Measurements from ENCODE around the gene MTCH1. TPM values are rescaled to one million over a fixed set of nuclear protein-coding genes. Genes with fewer than 3 reads are reported as not detected.

The MTCH1 gene
- total RNA-seq, 1 experiment from 2014 or later, result 204 TPM

- H3K4me1 Mint-ChIP-seq, result peaks cover 4% of the 10 kb centered on the region
- ChIA-PET CTCF (interaction anchor here (0.8 to 1.1 kb wide), 2 partner anchors 53 to 93 kb away, joined by 3 to 4 read pairs; no protein-coding TSS in a partner anchor), POLR2A (no interaction called here)
- no peaks in the 10 kb centered on the region for H3K36me3 Mint-ChIP-seq
- no peaks in the 10 kb centered on the region for H3K27me3 Mint-ChIP-seq (ENCODE audit: low read depth)
- DNase-seq (ENCODE audit: low spot score) (no peak), ATAC-seq (no peak)
- no peaks in the 10 kb centered on the region for H3K9me3 Mint-ChIP-seq
- TF ChIP-seq ZNF232 (CRISPR knock-in tag; IDR thresholded peaks at IDR 0.05) (no peak), TCF7 (CRISPR knock-in tag; IDR thresholded peaks at IDR 0.05; ENCODE audit: low read depth) (no peak), GABPB1 (CRISPR knock-in tag; IDR thresholded peaks at IDR 0.05) (no peak), ZNF425 (CRISPR knock-in tag; conservative IDR thresholded peaks at IDR 0.05) (no peak), ATF1 (CRISPR knock-in tag; IDR thresholded peaks at IDR 0.05) (no peak), USF1 (CRISPR knock-in tag; IDR thresholded peaks at IDR 0.05) (no peak), ZNF396 (CRISPR knock-in tag; IDR thresholded peaks at IDR 0.05; ENCODE audit: borderline replicate concordance) (no peak), GTF2I (CRISPR knock-in tag; conservative IDR thresholded peaks at IDR 0.05) (no peak), ZNF532 (CRISPR knock-in tag; IDR thresholded peaks at IDR 0.05; ENCODE audit: borderline replicate concordance) (no peak), STAT6 (CRISPR knock-in tag; conservative IDR thresholded peaks at IDR 0.05; ENCODE audit: low read depth) (no peak), TEAD1 (CRISPR knock-in tag; IDR thresholded peaks at IDR 0.05) (no peak), ESRRA (CRISPR knock-in tag; IDR thresholded peaks at IDR 0.05; ENCODE audit: borderline replicate concordance) (no peak), CREM (CRISPR knock-in tag; IDR thresholded peaks at IDR 0.05) (no peak), IRF1 (CRISPR knock-in tag; IDR thresholded peaks at IDR 0.05) (no peak), CREB1 (CRISPR knock-in tag; IDR thresholded peaks at IDR 0.05) (no peak), ERG (CRISPR knock-in tag; IDR thresholded peaks at IDR 0.05) (no peak), ARID4B (CRISPR knock-in tag; IDR thresholded peaks at IDR 0.05; ENCODE audit: borderline replicate concordance) (no peak)
- H3K4me3 Mint-ChIP-seq, result no peak overlapping the region
- H3K27ac Mint-ChIP-seq, result no peak overlapping the region
These were observed 61.1 kb downstream of the MTCH1 start for GRCh38 chr6:36924778-36925374.
